GM23338 (cell line): ENCODE results near the gene ACO1. TPM values are rescaled to one million over a fixed set of nuclear protein-coding genes. Genes with fewer than 3 reads are reported as not detected.

ENCODE experiments used
- ATAC-seq: fragments of 200-7000 bp; cut with Tn5 transposase; 3 replicates; pipeline ENCODE4 v1.9.1; 2020
- DNase-seq: peaks from one replicate; pipeline ENCODE4 v3.0.0-alpha.2; 2015; ENCODE audit warnings: low spot score
- H2AFZ ChIP-seq: fragments of 200-600 bp; sonication (generic); 2 replicates; pipeline ENCODE4 v1.8.0; 2016; ENCODE audit warnings: antibody characterized with exemption, mild to moderate bottlenecking, moderate library complexity
- H3F3A ChIP-seq: fragments of 200-600 bp; sonication (generic); replicated peaks from 2 replicates; pipeline ENCODE4 v1.8.0; 2017; ENCODE audit warnings: antibody characterized with exemption, mixed run types, low read depth
- H3K27ac ChIP-seq: fragments of 200-600 bp; sonication (generic); 2 replicates; pipeline ENCODE4 v1.6.1; 2016; ENCODE audit warnings: low read depth
- H3K27me3 ChIP-seq: fragments of 200-600 bp; sonication (generic); 2 replicates; pipeline ENCODE4 v1.8.0; 2016; ENCODE audit warnings: mild to moderate bottlenecking, mixed run types, moderate library complexity; ENCODE audit not compliant: insufficient read depth
- H3K36me3 ChIP-seq: fragments of 200-600 bp; sonication (generic); 2 replicates; pipeline ENCODE4 v1.8.0; 2016; ENCODE audit warnings: mild to moderate bottlenecking; ENCODE audit not compliant: insufficient read depth
- H3K4me1 ChIP-seq: fragments of 200-600 bp; sonication (generic); 2 replicates; pipeline ENCODE4 v1.8.0; 2016; ENCODE audit warnings: mild to moderate bottlenecking, moderate library complexity; ENCODE audit not compliant: insufficient read depth
- H3K4me2 ChIP-seq: fragments of 200-600 bp; sonication (generic); 2 replicates; pipeline ENCODE4 v1.7.1; 2017; ENCODE audit warnings: mixed run types
- H3K4me3 ChIP-seq: fragments of 200-600 bp; sonication (generic); 2 replicates; pipeline ENCODE4 v1.6.1; 2016; ENCODE audit warnings: mixed run types
- H3K79me2 ChIP-seq: fragments of 200-600 bp; sonication (generic); replicated peaks from 2 replicates; pipeline ENCODE4 v1.8.0; 2017; ENCODE audit warnings: mild to moderate bottlenecking; ENCODE audit not compliant: insufficient read depth
- H3K9me2 ChIP-seq: fragments of 200-600 bp; sonication (generic); 2 replicates; pipeline ENCODE4 v1.8.0; 2017; ENCODE audit not compliant: insufficient read depth
- H4K20me1 ChIP-seq: fragments of 200-600 bp; sonication (generic); replicated peaks from 2 replicates; pipeline ENCODE4 v1.8.0; 2017; ENCODE audit warnings: mild to moderate bottlenecking; ENCODE audit not compliant: insufficient read depth
- H3K27ac Mint-ChIP-seq: 2 replicates; pipeline ENCODE4 v1.8.0; 2020; ENCODE audit warnings: inconsistent platforms, mild to moderate bottlenecking, moderate library complexity, mixed read lengths
- H3K27me3 Mint-ChIP-seq: 3 replicates; pipeline ENCODE4 v1.8.0; 2022; ENCODE audit warnings: low read depth, mild to moderate bottlenecking, moderate library complexity, mixed read lengths, inconsistent platforms; ENCODE audit not compliant: insufficient read depth, poor library complexity
- H3K36me3 Mint-ChIP-seq: 3 replicates; pipeline ENCODE4 v1.8.0; 2021; ENCODE audit warnings: low read depth, mild to moderate bottlenecking, inconsistent platforms, moderate library complexity, mixed read lengths
- H3K4me1 Mint-ChIP-seq: 3 replicates; pipeline ENCODE4 v1.8.0; 2020; ENCODE audit warnings: mild to moderate bottlenecking, inconsistent platforms, mixed read lengths
- H3K4me3 Mint-ChIP-seq: 3 replicates; pipeline ENCODE4 v1.8.0; 2021; ENCODE audit warnings: moderate library complexity, mild to moderate bottlenecking, inconsistent platforms, mixed read lengths
- H3K9me3 Mint-ChIP-seq: 3 replicates; pipeline ENCODE4 v1.8.0; 2020; ENCODE audit warnings: moderate library complexity, mild to moderate bottlenecking, inconsistent platforms, mixed read lengths
- CREB1 ChIP-seq: fragments of 250-450 bp; sonication (Bioruptor Pico); IDR thresholded peaks from 2 replicates; pipeline ENCODE4 v1.5.0; 2020; ENCODE audit warnings: low read depth, mild to moderate bottlenecking, moderate library complexity
- CTCF ChIP-seq, 2 experiments: fragments of 200-600 bp in 1 of 2; sonication (generic) in 1 of 2; conservative IDR thresholded peaks; 2 replicates each; pipeline versions ENCODE4 v1.5.1 to v1.6.1; 2016 to 2017; ENCODE audit warnings: antibody characterized with exemption in 2 of 2, low read depth in 2 of 2, mild to moderate bottlenecking in 2 of 2, moderate library complexity in 1 of 2
- EZH2 ChIP-seq: fragments of 200-600 bp; sonication (generic); IDR thresholded peaks from one replicate; pipeline ENCODE4 v1.8.0; 2017; ENCODE audit warnings: antibody characterized with exemption, mild to moderate bottlenecking, low read depth; ENCODE audit not compliant: unreplicated experiment
- EZH2phosphoT487 ChIP-seq: fragments of 200-600 bp; sonication (generic); IDR thresholded peaks from one replicate; pipeline ENCODE4 v1.8.1; 2018; ENCODE audit warnings: antibody characterized with exemption; ENCODE audit not compliant: unreplicated experiment
- JUNB ChIP-seq: IDR thresholded peaks from one replicate; pipeline ENCODE4 v1.6.1; 2016; ENCODE audit warnings: antibody characterized with exemption; ENCODE audit not compliant: unreplicated experiment
- NANOG ChIP-seq: IDR thresholded peaks from 2 replicates; pipeline ENCODE4 v1.6.1; 2016; ENCODE audit warnings: antibody characterized with exemption, borderline replicate concordance
- POLR2AphosphoS5 ChIP-seq: IDR thresholded peaks from 2 replicates; pipeline ENCODE4 v1.6.1; 2016; ENCODE audit warnings: antibody characterized with exemption, low read depth
- STAT1 ChIP-seq: IDR thresholded peaks from one replicate; pipeline ENCODE4 v1.6.1; 2016; ENCODE audit warnings: antibody characterized with exemption; ENCODE audit not compliant: unreplicated experiment
- ZNF114 ChIP-seq: fragments of 250-450 bp; sonication (Bioruptor Pico); IDR thresholded peaks from 2 replicates; pipeline ENCODE4 v1.5.0; 2020; ENCODE audit warnings: mild to moderate bottlenecking, moderate library complexity
- ZNF331 ChIP-seq: fragments of 250-450 bp; sonication (Bioruptor Pico); IDR thresholded peaks from 2 replicates; pipeline ENCODE4 v1.5.0; 2020; ENCODE audit warnings: low read depth, mild to moderate bottlenecking, moderate library complexity
- polyA plus RNA-seq: library from polyadenylated mRNA; unstranded; fragments of >200 nt; fragmentation: Nextera tagmentation; extraction: Ambion mirVana; gene quantifications from 2 replicates; pipeline ENCODE4 v1.2.1, GENCODE V29; 2016
- total RNA-seq: library from RNA; depleted of rRNA; stranded (reverse); fragments of >200 nt; shearing (Covaris generic); gene quantifications from 2 replicates; pipeline ENCODE4 v1.2.3, GENCODE V29; 2014

ACO1 gene
- total and polyA plus RNA-seq, 2 experiments from 2014 or later: 16.6 to 41.0 TPM

- Histone ChIP-seq H3K9me2 (no peaks in the 10 kb centered on the region), H3K79me2 (peaks cover 16% of the 10 kb centered on the region), H2AFZ (no peak overlapping the region), H3K27ac (no peak overlapping the region), H3K4me1 (peaks cover 7% of the 10 kb centered on the region), H3K4me3 (no peak overlapping the region), H3K36me3 (no peaks in the 10 kb centered on the region), H3K27me3 (no peaks in the 10 kb centered on the region), H4K20me1 (peaks cover 4% of the 10 kb centered on the region; the same call in 1 of the 2 replicates), H3K4me2 (no peak overlapping the region), H3F3A (no peaks in the 10 kb centered on the region)
- Mint-ChIP-seq H3K36me3 (peaks cover 19% of the 10 kb centered on the region; the same call in 2 of the 3 replicates), H3K4me1 (peaks cover 45% of the 10 kb centered on the region), H3K27ac (no peak overlapping the region), H3K4me3 (no peak overlapping the region), H3K27me3 (peaks cover 4% of the 10 kb centered on the region), H3K9me3 (peaks cover 4% of the 10 kb centered on the region; the same call in 2 of the 3 replicates)
- ATAC-seq (no peak), DNase-seq (no peak)
- no peak for TF ChIP-seq ZNF114 (CRISPR knock-in tag)
- no peak for TF ChIP-seq POLR2AphosphoS5
- no peak for TF ChIP-seq CREB1 (CRISPR knock-in tag)
- TF ChIP-seq ZNF331: no peak
- TF ChIP-seq STAT1: no peak
- TF ChIP-seq NANOG: no peak
- TF ChIP-seq EZH2phosphoT487: no peak
- TF ChIP-seq JUNB: no peak
- TF ChIP-seq EZH2: no peak
Measured at GRCh38 chr9:32394381-32395049, 10.1 kb downstream of the ACO1 start.

DNA sequence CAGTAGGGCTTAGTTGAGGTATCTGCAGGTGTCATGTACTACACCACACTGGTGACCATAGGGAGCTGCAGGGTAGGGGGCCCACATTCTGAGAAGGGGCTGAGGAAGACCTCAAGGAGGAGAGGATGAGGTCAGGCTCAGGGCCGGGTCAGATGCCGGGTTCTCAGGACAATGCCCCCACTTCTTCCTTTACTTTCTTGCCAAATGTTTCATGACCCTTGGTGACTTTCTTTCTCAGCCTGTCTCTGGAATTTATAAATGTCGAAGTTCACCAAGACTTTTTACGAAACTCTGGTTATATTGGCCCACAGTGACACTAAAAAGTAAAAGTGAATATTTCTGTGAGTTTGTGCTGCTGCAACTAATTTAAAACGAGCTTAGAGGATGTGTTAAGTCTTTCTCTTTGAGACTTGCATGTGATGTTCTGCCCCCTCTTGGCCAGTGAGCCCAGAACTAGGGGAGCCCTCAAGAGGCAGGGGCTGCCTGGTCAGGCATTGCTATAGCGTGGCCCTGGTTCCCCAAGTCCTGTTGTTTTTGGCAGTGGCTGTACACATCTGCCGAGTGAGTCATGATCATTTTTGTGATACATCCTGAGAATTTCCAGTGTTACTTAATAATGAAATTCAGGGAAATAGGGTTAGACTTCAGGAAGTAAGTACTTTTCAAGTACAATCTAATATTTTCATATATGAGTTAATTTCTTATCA, 11.2 kb downstream of the ACO1 start:
- H3K36me3 Mint-ChIP-seq: peaks cover 19% of the 10 kb centered on the region; the same call in 2 of the 3 replicates
- Histone ChIP-seq H3K9me2 (no peaks in the 10 kb centered on the region), H3K4me1 (peaks cover 14% of the 10 kb centered on the region), H3F3A (no peaks in the 10 kb centered on the region), H3K79me2 (peaks cover 20% of the 10 kb centered on the region), H3K36me3 (no peaks in the 10 kb centered on the region), H4K20me1 (peaks cover 4% of the 10 kb centered on the region; the same call in 1 of the 2 replicates), H2AFZ (no peak overlapping the region), H3K4me2 (no peak overlapping the region), H3K27me3 (no peaks in the 10 kb centered on the region), H3K4me3 (no peak overlapping the region), H3K27ac (no peak overlapping the region)
- peak; percentile 80 for ATAC-seq
- no peak for TF ChIP-seq NANOG
- TF ChIP-seq CTCF (conservative IDR thresholded peaks at IDR 0.05; ENCODE audit: low read depth in 2 of 2): peak; percentile 39 to 53
- H3K27me3 Mint-ChIP-seq: peaks cover 4% of the 10 kb centered on the region
- H3K27ac Mint-ChIP-seq: no peak overlapping the region
- peaks cover 4% of the 10 kb centered on the region; the same call in 2 of the 3 replicates for H3K9me3 Mint-ChIP-seq
- no peak overlapping the region for H3K4me3 Mint-ChIP-seq
- peaks cover 46% of the 10 kb centered on the region for H3K4me1 Mint-ChIP-seq
- DNase-seq: peak; percentile 40
